Measurements from ENCODE around the gene NHSL2. TPM values are rescaled to one million over a fixed set of nuclear protein-coding genes. Genes with fewer than 3 reads are reported as not detected.

Gene NHSL2
- total and polyA plus RNA-seq, 7 donors, result 0.30 to 4.4 (median 1.9) TPM

DNA sequence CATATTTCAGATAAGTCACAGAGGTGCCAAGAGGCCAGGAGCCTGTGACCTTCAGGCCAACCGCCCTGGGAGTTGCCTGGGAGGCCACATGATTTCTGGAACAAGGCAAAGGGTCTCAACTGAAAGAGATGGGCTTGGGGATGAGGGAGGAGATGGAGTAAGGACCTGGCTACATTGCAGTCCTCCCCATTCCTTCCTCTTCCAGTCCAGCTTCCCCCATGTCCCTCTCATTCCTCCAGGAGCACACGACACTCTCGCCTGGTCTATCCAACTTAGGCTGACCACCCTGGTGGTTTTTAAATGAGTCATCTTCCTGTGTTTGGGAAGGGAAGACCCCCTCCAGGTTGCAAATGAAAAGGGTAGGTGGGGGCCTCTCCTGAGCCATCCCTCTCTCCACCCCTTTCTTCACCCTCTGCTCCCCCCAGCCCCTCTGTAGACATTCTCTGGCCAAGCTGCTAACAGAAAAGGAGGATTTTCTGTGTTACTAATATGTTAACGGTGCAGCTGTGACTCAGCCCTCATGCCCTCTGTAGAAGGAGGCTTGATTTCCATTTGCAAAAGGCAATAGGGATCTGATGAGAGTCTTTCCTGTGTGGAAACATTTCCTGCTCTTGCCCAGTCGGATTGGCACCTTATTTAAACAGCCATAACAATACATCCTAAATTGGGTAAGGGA lies 141.9 kb downstream of the NHSL2 start:
- Histone ChIP-seq H3K4me3 (no peak overlapping the region), H3K36me3 (ENCODE audit: insufficient read depth in 1 of 2, low read depth in 1 of 2) (no peaks in the 10 kb centered on the region), H3K9me3 (no peaks in the 10 kb centered on the region), H3K27ac (no peak overlapping the region), H3K27me3 (ENCODE audit: insufficient read depth in 3 of 3, low read length in 2 of 3) (peaks cover 0 to 42% (median 0%) of the 10 kb centered on the region in 3 donors), H3K4me1 (no peaks in the 10 kb centered on the region)
- TF ChIP-seq, protein P1, sequence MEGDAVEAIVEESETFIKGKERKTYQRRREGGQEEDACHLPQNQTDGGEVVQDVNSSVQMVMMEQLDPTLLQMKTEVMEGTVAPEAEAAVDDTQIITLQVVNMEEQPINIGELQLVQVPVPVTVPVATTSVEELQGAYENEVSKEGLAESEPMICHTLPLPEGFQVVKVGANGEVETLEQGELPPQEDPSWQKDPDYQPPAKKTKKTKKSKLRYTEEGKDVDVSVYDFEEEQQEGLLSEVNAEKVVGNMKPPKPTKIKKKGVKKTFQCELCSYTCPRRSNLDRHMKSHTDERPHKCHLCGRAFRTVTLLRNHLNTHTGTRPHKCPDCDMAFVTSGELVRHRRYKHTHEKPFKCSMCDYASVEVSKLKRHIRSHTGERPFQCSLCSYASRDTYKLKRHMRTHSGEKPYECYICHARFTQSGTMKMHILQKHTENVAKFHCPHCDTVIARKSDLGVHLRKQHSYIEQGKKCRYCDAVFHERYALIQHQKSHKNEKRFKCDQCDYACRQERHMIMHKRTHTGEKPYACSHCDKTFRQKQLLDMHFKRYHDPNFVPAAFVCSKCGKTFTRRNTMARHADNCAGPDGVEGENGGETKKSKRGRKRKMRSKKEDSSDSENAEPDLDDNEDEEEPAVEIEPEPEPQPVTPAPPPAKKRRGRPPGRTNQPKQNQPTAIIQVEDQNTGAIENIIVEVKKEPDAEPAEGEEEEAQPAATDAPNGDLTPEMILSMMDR (IDR thresholded peaks at IDR 0.05), result no peak
- ATAC-seq (no peak), DNase-seq (no peak)
- intact Hi-C loops (cut with DNase I), result no loop called here
- 45 to 74% (median 64%) methylated on average over 5 of the region's 5 CpGs for WGBS, 3 donors

DNA sequence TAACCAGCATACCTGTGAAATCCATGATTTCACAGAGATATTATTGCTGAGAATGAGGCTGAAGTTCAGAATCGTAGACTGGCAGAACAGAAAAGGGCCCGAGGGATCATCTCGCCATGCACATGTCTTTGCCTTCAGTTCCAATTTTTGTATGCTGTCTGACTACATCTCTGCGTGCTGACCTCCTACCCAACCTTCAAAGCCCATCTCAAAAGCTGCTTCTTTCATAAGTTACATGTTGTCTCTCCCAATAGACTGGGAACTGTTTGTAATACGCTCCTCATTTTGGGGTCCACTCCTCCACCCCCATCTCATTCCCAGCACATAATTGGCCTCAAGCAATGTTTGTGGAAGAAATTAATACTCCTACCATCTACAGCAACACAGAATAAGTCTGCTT lies 142.9 kb downstream of the NHSL2 start:
- H3K4me3 ChIP-seq, result no peak overlapping the region
- H3K27me3 ChIP-seq (ENCODE audit: insufficient read depth in 3 of 3, low read length in 2 of 3), result peaks cover 0 to 40% (median 0%) of the 10 kb centered on the region in 3 donors
- intact Hi-C loops (cut with DNase I), result no loop called here
- 81 to 90% (median 84%) methylated on average over 5 of the region's 5 CpGs for WGBS, 3 donors
- no peaks in the 10 kb centered on the region for H3K36me3 ChIP-seq (ENCODE audit: insufficient read depth in 1 of 2, low read depth in 1 of 2)
- TF ChIP-seq, protein P1 (IDR thresholded peaks at IDR 0.05), result no peak
- no peaks in the 10 kb centered on the region for H3K9me3 ChIP-seq
- DNase-seq (no peak), ATAC-seq (no peak)
- no peak overlapping the region for H3K27ac ChIP-seq
- no peaks in the 10 kb centered on the region for H3K4me1 ChIP-seq

DNA sequence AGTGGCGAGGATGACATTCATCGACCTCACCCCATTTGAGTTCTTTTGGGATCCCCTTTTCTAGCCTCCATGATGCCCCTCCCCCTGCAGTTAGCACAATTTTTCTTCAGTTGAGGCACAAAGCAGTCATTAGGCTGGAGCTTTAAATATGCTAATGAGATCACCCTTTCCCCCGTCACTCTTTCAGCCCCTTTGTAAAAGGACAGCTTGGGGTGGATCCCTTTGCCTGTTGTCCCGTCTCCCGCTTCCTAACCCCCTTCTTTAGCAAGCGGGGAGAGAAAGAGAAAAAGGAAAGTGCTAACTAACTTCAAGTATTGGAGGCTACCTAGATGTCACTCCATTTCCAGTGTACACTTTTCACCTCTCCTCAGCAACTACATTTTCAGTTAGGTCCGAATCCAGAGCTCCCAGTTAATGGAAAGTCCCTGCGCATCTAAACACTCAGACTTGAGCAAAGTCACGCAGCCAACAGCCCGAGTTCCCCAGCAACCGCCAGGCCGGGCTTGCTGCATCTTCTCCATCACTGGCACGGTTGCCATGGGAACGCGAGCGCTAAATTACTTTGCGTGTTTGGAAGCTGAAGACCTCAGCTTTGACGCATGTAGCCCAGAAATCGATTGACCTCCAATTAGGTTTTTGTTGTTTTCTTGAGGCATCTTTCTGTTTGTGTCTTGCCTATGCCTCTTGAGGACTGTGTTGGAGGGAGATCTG lies 144.3 kb downstream of the NHSL2 start:
- Histone ChIP-seq H3K27me3 (ENCODE audit: insufficient read depth in 3 of 3, low read length in 2 of 3) (peaks cover 0 to 48% (median 0%) of the 10 kb centered on the region in 3 donors), H3K9me3 (no peaks in the 10 kb centered on the region), H3K36me3 (ENCODE audit: insufficient read depth in 1 of 2, low read depth in 1 of 2) (no peaks in the 10 kb centered on the region), H3K27ac (no peak overlapping the region), H3K4me3 (no peak overlapping the region), H3K4me1 (no peaks in the 10 kb centered on the region)
- TF ChIP-seq, protein P1 (IDR thresholded peaks at IDR 0.05), result no peak
- ATAC-seq (no peak), DNase-seq (no peak)
- intact Hi-C loops (cut with DNase I), result no loop called here
- 53 to 63% (median 60%) methylated on average over 19 of the region's 19 CpGs for WGBS, 3 donors

DNA sequence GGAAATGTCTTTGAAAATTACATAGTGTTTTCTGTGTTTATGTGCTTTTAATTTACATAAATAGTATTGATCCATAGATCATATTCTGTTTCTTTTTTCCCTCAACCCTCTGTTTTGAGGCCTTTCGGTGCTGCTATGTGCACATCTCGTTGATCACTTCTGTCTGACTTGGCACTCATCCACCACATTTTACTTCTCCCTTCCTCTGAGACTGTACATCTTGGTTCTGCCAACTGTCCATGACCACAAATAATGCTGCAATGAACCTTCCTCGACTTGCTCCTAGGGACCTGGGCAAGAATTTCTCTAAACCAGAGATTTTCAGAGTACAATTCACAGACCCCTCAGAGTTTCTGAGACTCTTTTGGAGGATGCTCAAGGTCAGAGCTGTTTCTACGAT lies 146.7 kb downstream of the NHSL2 start:
- no peak overlapping the region for H3K27ac ChIP-seq
- ATAC-seq (no peak), DNase-seq (no peak)
- peaks cover 0 to 57% (median 0%) of the 10 kb centered on the region in 3 donors for H3K27me3 ChIP-seq (ENCODE audit: insufficient read depth in 3 of 3, low read length in 2 of 3)
- TF ChIP-seq, protein P1 (IDR thresholded peaks at IDR 0.05), result no peak
- no peaks in the 10 kb centered on the region for H3K9me3 ChIP-seq
- intact Hi-C loops (cut with DNase I), result no loop called here
- WGBS, 3 donors, result 34 to 44% (median 42%) methylated on average over 4 of the region's 4 CpGs
- H3K4me3 ChIP-seq, result no peak overlapping the region
- no peaks in the 10 kb centered on the region for H3K4me1 ChIP-seq
- H3K36me3 ChIP-seq (ENCODE audit: insufficient read depth in 1 of 2, low read depth in 1 of 2), result no peaks in the 10 kb centered on the region
